ENCODE results near the gene RNFT1.
"Not testable (repeated sequence)": the region's sequence is repeated elsewhere in the genome, so short reads cannot be mapped to it uniquely, and the experiment has no call there.

Gene RNFT1

GRCh38 chr17:59930121-59930520, 34.4 kb downstream of the RNFT1 start:
- not testable (repeated sequence) for DNase-seq (ENCODE audit: low read depth in 2 of 2)

DNA sequence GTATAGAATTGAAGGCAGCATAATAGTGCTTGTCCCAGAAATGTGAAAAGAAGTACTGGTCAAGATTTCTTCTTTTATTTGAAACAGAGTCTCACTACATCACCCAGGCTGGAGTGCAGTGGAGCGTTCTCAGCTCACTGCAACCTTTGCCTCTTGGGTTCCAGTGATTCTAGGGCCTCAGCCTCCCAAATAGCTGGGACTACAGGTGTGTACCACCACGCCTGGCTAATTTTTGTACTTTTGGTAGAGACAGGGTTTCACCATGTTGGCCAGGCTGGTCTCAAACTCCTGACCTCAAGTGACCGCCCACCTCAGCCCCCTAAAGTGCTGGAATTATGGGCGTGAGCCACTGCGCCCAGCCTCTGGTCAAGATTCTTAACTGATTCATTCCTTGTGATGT, 43.9 kb downstream of the RNFT1 start:
- not testable (repeated sequence) for DNase-seq (ENCODE audit: low read depth in 2 of 2)

GRCh38 chr17:59916446-59916845, 48.1 kb downstream of the RNFT1 start:
- DNase-seq (ENCODE audit: low read depth in 2 of 2), result no peak

DNA sequence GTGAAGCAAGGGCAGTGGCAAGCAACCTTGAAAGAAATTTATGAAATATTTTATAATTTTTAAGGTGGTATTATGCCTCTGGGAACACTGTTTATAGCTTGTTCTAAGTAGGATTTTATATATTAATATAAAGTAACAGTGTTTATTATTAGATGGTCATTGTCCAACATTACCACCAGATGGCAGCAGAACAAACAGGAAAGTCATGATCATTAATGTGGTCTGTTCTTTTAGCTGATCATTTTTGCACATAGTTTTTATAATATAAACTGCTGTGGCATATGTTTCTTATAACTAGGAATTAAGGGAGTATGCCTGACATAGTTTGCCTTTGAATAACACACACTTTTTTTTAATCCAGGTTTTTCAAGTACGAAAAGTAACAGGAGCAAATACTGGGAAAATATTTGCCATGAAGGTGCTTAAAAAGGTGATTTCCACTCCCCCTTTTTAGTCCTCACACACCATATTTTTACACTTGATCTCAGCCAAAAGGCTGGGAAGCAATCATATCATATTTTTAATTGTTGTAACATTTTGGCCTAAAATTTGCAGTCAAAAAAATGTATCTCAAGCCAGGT, 50.2 kb downstream of the RNFT1 start:
- no peak for DNase-seq (ENCODE audit: low read depth in 2 of 2)

GRCh38 chr17:59907467-59907866, 57.1 kb downstream of the RNFT1 start:
- DNase-seq (ENCODE audit: low read depth in 2 of 2), result no peak

- no peak for DNase-seq (ENCODE audit: low read depth in 2 of 2)
These were observed 61.1 kb downstream of the RNFT1 start for GRCh38 chr17:59903455-59903854.

Measured in stimulated activated CD4-positive, alpha-beta T cell treated with anti-CD3 and anti-CD28 coated beads, Interleukin-1b, Interleukin-23, amount 100 ng/mL, for 4 hours (primary cell).